SK-N-SH treated with all-trans-retinoic acid at 6 μM for 48 hours (cell line): Measurements from ENCODE around the gene TRA2A.

ENCODE experiments used
- ATAC-seq: fragments of 200-7000 bp; cut with Tn5 transposase; 3 replicates; pipeline ENCODE4 v1.9.1; 2020; ENCODE audit warnings: mild to moderate bottlenecking, moderate library complexity
- ARNTL ChIP-seq: fragments of 450-650 bp; formaldehyde crosslinking; IDR thresholded peaks from 2 replicates; pipeline ENCODE4 v1.5.0; 2020; ENCODE audit warnings: low read depth, mild to moderate bottlenecking, moderate library complexity, borderline replicate concordance
- BACH2 ChIP-seq: fragments of 250-450 bp; sonication (Bioruptor Pico); IDR thresholded peaks from 2 replicates; pipeline ENCODE4 v1.9.0; 2021; ENCODE audit warnings: mild to moderate bottlenecking, borderline replicate concordance
- CREB5 ChIP-seq: fragments of 250-450 bp; sonication (Bioruptor Pico); IDR thresholded peaks from 2 replicates; pipeline ENCODE4 v1.5.1; 2020; ENCODE audit warnings: low read depth, mild to moderate bottlenecking, moderate library complexity
- CSDC2 ChIP-seq: fragments of 250-450 bp; sonication (Bioruptor Pico); IDR thresholded peaks from 2 replicates; pipeline ENCODE4 v1.5.0; 2020; ENCODE audit warnings: mild to moderate bottlenecking, moderate library complexity
- CSRNP3 ChIP-seq: fragments of 250-450 bp; sonication (Bioruptor Pico); IDR thresholded peaks from 2 replicates; pipeline ENCODE4 v1.5.1; 2021; ENCODE audit warnings: mild to moderate bottlenecking, moderate library complexity
- ESRRG ChIP-seq: fragments of 250-450 bp; sonication (Bioruptor Pico); IDR thresholded peaks from 2 replicates; pipeline ENCODE4 v1.6.1; 2021; ENCODE audit warnings: mild to moderate bottlenecking
- GLIS3 ChIP-seq: fragments of 250-450 bp; sonication (Bioruptor Pico); IDR thresholded peaks from 2 replicates; pipeline ENCODE4 v1.5.0; 2020; ENCODE audit warnings: mild to moderate bottlenecking, moderate library complexity
- OSR1 ChIP-seq: fragments of 250-450 bp; sonication (Bioruptor Pico); IDR thresholded peaks from 2 replicates; pipeline ENCODE4 v1.8.0; 2022; ENCODE audit warnings: moderate library complexity, mild to moderate bottlenecking, inconsistent platforms
- PATZ1 ChIP-seq: fragments of 250-450 bp; sonication (Bioruptor Pico); IDR thresholded peaks from 2 replicates; pipeline ENCODE4 v1.8.0; 2020; ENCODE audit warnings: mild to moderate bottlenecking, moderate library complexity, borderline replicate concordance
- POU6F1 ChIP-seq: fragments of 250-450 bp; sonication (Bioruptor Pico); IDR thresholded peaks from 2 replicates; pipeline ENCODE4 v1.8.0; 2021; ENCODE audit warnings: low read depth, mild to moderate bottlenecking, moderate library complexity, borderline replicate concordance
- PPARA ChIP-seq: fragments of 250-450 bp; sonication (Bioruptor Pico); IDR thresholded peaks from 2 replicates; pipeline ENCODE4 v1.5.0; 2020; ENCODE audit warnings: mild to moderate bottlenecking, borderline replicate concordance
- RARB ChIP-seq: fragments of 250-450 bp; sonication (Bioruptor Pico); IDR thresholded peaks from 2 replicates; pipeline ENCODE4 v1.8.0; 2021; ENCODE audit warnings: mild to moderate bottlenecking, moderate library complexity
- TCF4 ChIP-seq: fragments of 250-450 bp; sonication (Bioruptor Pico); IDR thresholded peaks from 2 replicates; pipeline ENCODE4 v1.8.0; 2021; ENCODE audit warnings: mild to moderate bottlenecking, moderate library complexity, borderline replicate concordance
- TOX ChIP-seq: fragments of 250-450 bp; sonication (Bioruptor Pico); IDR thresholded peaks from 2 replicates; pipeline ENCODE4 v1.8.0; 2021; ENCODE audit warnings: mild to moderate bottlenecking, moderate library complexity, borderline replicate concordance
- TSHZ2 ChIP-seq: fragments of 250-450 bp; sonication (Bioruptor Pico); IDR thresholded peaks from 2 replicates; pipeline ENCODE4 v1.5.0; 2020; ENCODE audit warnings: mild to moderate bottlenecking, moderate library complexity
- ZC3H10 ChIP-seq: fragments of 250-450 bp; sonication (Bioruptor Pico); IDR thresholded peaks from 2 replicates; pipeline ENCODE4 v1.5.1; 2021; ENCODE audit warnings: mild to moderate bottlenecking, moderate library complexity
- ZFP3 ChIP-seq: fragments of 250-450 bp; sonication (Bioruptor Pico); IDR thresholded peaks from 2 replicates; pipeline ENCODE4 v1.5.0; 2020; ENCODE audit warnings: mild to moderate bottlenecking, moderate library complexity
- ZFP30 ChIP-seq: fragments of 450-650 bp; formaldehyde crosslinking; IDR thresholded peaks from 2 replicates; pipeline ENCODE4 v1.5.0; 2022; ENCODE audit warnings: mild to moderate bottlenecking, moderate library complexity
- ZNF565 ChIP-seq: fragments of 450-650 bp; formaldehyde crosslinking; conservative IDR thresholded peaks from 2 replicates; pipeline ENCODE4 v1.5.0; 2020; ENCODE audit warnings: low read depth, mild to moderate bottlenecking, moderate library complexity
- ZNF70 ChIP-seq: fragments of 450-650 bp; formaldehyde crosslinking; IDR thresholded peaks from 2 replicates; pipeline ENCODE4 v1.5.0; 2020; ENCODE audit warnings: mild to moderate bottlenecking, moderate library complexity
- ZNF8 ChIP-seq: fragments of 450-650 bp; formaldehyde crosslinking; IDR thresholded peaks from 2 replicates; pipeline ENCODE4 v1.5.0; 2020; ENCODE audit warnings: mild to moderate bottlenecking, moderate library complexity

The TRA2A gene

GRCh38 chr7:23487670-23488069 is 44.1 kb downstream of the TRA2A start:
- ATAC-seq: no peak
- no peak for TF ChIP-seq ZFP30 (CRISPR knock-in tag)
- no peak for TF ChIP-seq CSRNP3 (CRISPR knock-in tag)
- TF ChIP-seq TCF4 (CRISPR knock-in tag): no peak
- TF ChIP-seq ZC3H10 (CRISPR knock-in tag): no peak
- no peak for TF ChIP-seq OSR1 (CRISPR knock-in tag)
- TF ChIP-seq ZNF8 (CRISPR knock-in tag): no peak
- no peak for TF ChIP-seq ARNTL (CRISPR knock-in tag)
- TF ChIP-seq TOX (CRISPR knock-in tag): no peak
- TF ChIP-seq ZFP3 (CRISPR knock-in tag): no peak
- TF ChIP-seq ZNF70 (CRISPR knock-in tag): no peak

- no peak for ATAC-seq
- TF ChIP-seq ZNF565 (CRISPR knock-in tag): no peak
- no peak for TF ChIP-seq PPARA
- TF ChIP-seq RARB (CRISPR knock-in tag): no peak
- no peak for TF ChIP-seq ZFP30 (CRISPR knock-in tag)
- no peak for TF ChIP-seq BACH2 (CRISPR knock-in tag)
Measured at GRCh38 chr7:23486002-23486773, 45.6 kb downstream of the TRA2A start.

- no peak for ATAC-seq
- TF ChIP-seq GLIS3 (CRISPR knock-in tag) (no peak), ZNF8 (CRISPR knock-in tag) (no peak), TOX (CRISPR knock-in tag) (no peak), ZFP30 (CRISPR knock-in tag) (no peak), TCF4 (CRISPR knock-in tag) (no peak), CREB5 (CRISPR knock-in tag) (no peak), TSHZ2 (CRISPR knock-in tag) (no peak), PATZ1 (CRISPR knock-in tag) (no peak), ZFP3 (CRISPR knock-in tag) (no peak), ARNTL (CRISPR knock-in tag) (no peak), CSDC2 (no peak), PPARA (no peak), OSR1 (CRISPR knock-in tag) (no peak), ZC3H10 (CRISPR knock-in tag) (no peak), ESRRG (no peak), CSRNP3 (CRISPR knock-in tag) (no peak), BACH2 (CRISPR knock-in tag) (no peak), RARB (CRISPR knock-in tag) (no peak), POU6F1 (CRISPR knock-in tag) (no peak), ZNF565 (CRISPR knock-in tag) (no peak)
- TF ChIP-seq, all 23 proteins: peak for 0
Measured at GRCh38 chr7:23482686-23483085, 49.1 kb downstream of the TRA2A start.
